Skin of body (tissue), 2 donors: Measurements from ENCODE around the gene ILKAP. TPM values are rescaled to one million over a fixed set of nuclear protein-coding genes. Genes with fewer than 3 reads are reported as not detected.

Experiments used
- DNase-seq: peaks from one replicate; lab custom pipeline; 2025; lab: John Stamatoyannopoulos, UW
- total RNA-seq: library from RNA; depleted of rRNA; stranded (reverse); fragments of >200 nt; gene quantifications from one replicate; pipeline ENCODE4 v1.2.3, GENCODE V29; 2014

The ILKAP gene
- total RNA-seq, 1 donor from 2014 or later, result 38.4 TPM

DNA sequence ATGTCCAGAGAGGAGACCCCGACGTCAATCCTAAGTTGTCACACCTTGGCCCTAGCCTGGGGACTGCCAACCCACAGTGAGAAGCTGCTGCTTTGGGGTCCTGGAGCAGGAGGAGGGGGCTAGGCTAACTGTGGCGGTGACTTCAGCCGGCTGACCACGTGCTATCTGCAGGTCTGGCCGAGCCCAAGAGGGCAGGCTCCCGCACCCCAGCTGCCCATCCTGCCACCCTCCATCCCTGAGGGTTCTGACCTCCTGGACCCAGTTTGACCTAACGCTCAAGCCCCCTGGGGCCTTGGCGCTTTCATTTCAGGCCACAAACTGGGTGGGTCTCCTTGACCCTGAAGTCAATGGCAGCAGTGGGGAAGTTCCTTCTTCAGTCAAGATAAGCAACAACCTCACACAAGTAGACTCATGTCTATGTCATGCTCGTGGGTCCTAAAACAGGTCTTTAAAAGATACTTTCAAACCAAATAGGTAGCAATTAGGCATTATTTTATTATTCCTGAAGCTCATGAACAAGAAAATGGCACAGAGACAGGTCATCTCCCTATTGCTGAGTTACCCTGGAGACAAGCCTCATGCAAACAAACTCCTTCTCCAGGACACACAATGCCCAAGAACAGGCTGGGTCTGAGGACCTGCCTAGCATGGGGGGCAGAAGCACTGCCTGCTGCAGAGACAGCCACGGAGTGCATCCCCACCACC lies 34.1 kb upstream of the ILKAP start:
- no peak for DNase-seq

DNA sequence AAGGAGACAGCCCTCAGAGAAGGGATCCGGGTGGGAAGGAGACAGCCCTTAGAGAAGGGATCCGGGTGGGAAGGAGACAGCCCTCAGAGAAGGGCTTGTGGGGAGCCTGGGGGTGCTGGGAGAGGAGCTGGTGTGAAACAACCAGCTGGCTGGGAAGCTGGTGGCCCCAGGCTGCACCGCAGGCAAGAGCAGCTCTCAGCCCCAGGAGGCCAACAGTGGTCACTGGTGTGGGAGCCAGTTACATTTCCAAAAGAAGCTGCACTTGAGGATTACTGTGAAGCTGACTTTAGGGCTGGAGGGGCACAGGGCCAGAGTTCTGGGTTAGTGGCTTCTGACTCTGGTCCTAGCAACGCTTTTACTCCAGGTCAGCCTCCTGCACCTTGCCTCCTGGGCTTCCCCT lies 33.1 kb upstream of the ILKAP start:
- DNase-seq, result no peak

DNA sequence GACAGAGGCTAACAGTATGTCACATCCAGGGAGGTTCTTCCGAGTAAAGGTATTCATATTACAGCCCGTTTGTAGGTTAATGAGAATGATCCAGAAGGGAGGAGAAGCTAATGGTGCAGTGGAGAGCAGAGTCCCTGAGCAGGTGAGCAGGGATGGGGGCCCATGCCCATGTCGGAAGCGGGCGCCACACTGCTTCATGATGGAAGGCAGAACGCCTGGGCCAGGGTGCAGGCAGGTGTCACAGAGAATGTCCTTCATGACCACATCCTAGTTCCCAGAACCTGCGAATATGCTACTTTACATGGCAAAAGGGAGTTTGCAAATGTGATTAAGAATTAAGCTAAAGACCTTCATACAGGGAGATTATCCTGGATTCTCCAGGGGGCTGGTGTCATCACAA lies 32.4 kb upstream of the ILKAP start:
- no peak for DNase-seq

DNA sequence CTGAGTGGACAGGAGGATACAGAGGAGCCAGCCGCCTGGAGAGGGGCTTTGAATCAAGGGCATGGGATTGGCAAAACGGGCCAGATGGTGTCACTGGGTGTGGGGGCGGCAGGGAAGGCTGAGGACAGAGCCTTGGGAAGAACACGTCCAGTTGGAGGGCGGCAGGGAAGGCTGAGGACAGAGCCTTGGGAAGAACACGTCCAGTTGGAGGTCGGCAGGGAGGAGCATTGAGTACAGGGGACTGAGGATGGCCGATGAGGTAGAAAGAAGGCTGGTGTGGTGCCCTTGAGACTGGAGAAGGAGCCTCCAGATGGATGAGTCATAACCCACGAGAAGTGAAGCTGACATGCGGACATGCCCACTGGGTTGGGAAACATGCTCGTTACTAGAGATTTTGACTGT lies 31.8 kb upstream of the ILKAP start:
- DNase-seq, result no peak

DNA sequence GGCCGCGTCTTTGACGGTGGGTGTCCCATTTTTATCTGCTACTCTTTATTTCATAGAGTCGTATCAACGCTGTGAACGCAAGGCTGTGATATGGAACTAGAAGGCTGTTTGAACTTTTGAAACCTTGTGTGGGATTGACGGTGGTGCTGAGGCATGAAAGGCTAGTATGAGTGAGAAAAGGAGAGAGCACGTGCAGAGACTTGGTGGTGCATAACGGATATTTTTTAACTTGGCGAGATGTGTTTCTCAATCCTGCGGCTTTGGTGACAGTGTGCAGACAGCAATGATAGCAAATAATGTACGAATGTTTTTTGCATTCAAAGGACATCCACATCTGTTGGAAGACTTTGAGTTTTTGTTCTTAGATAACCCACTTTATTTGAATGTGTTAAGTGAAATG lies 30.1 kb upstream of the ILKAP start:
- DNase-seq, result no peak

DNA sequence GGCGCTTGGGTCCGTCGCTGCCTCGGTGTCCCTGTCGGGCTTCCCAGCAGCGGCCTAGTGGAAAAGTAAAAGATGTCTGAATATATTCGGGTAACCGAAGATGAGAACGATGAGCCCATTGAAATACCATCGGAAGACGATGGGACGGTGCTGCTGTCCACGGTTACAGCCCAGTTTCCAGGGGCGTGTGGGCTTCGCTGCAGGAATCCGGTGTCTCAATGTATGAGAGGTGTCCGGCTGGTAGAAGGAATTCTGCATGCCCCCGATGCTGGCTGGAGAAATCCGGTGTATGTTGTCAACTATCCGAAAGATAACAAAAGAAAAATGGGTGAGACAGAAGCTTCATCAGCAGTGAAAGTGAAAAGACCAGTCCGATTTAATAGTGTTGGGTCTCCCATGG lies 28.3 kb upstream of the ILKAP start:
- DNase-seq, result no peak

DNA sequence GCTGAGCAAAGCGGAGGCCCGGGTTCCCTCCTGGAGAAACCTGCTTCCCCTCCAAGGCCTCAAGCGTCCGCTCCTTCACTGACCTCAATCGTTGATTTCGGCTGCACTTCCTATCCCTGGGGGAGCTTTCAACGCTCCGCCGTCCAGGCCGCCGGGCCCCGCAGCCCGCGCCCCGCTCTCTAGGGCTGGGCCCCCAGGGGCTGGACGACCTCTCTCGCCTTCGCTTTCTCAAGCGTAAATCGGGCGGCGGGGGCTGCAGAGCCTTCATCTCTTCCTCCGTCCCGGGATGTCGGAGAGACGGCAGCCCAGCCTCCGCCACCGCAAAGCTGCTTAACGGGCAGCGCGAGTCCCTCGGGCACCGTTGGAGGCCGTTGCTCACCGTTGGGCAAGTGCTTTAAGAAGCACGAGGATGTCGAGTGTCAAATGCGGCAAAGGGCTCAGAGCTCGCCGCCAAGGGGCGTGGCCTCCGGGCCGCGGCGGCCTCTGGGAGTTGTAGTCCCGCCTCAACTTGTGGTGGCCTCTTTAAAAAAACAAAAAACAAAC lies 27.8 kb upstream of the ILKAP start:
- peak; percentile 35 for DNase-seq

DNA sequence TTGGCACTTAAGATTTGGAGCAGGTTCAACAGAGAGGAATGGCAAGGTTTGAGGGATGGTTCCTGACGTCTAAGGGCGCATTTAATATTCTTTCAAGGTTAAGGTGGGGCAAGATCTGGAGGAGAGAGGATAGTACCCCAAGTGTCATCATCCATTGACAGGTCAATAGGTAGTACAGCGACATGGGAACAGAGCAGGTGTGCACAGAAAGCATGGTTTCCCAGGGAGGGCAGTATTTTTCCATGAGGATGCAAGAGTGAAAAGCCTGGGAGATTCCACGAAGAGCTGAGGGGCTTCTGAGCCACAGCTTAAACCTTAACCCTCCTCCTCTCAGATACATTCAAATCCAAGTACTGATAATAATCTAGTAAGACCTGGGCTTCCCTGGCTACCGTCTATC lies 27.2 kb upstream of the ILKAP start:
- no peak for DNase-seq

DNA sequence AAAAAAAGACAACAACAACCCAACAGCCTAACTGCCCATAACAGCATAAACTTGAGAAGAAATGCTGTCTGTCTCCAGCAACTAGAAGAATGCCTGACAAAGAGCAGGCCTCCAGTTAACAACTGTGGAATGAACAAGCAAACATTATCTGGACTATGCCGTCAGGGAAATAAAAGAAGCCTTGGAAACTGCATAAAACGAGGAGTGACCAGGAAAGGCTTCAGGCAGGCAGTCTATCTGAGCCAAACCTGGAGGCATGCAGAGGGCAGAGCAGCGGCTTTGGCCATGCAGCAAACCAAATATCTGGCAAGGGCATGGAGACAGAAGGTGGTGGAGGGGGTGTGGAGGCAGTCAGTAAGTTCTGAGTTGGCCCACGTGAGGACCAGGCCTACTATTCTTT lies 25.2 kb upstream of the ILKAP start:
- no peak for DNase-seq

DNA sequence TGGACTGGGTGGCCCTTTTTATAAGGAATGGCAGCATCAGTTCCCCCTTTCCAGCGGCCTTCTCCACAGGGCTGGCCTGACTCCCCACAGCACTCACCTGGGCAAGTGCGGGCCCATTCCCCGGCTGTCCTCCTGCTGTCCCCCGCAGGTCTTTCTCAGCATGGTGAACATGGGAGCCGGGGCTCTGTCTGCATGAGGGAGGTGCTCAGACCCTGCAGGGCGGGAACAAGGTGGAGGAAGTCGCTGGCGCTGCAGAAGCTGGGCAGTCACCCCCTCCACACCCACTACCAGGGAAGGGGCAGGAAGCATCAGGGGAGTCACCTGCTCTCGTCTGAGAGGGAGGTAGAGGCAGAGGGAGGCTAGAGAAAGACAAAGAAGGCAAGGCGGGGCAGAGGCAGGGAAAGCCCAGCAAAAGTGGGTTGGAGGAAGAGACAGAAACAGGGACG lies 24.1 kb upstream of the ILKAP start:
- no peak for DNase-seq

DNA sequence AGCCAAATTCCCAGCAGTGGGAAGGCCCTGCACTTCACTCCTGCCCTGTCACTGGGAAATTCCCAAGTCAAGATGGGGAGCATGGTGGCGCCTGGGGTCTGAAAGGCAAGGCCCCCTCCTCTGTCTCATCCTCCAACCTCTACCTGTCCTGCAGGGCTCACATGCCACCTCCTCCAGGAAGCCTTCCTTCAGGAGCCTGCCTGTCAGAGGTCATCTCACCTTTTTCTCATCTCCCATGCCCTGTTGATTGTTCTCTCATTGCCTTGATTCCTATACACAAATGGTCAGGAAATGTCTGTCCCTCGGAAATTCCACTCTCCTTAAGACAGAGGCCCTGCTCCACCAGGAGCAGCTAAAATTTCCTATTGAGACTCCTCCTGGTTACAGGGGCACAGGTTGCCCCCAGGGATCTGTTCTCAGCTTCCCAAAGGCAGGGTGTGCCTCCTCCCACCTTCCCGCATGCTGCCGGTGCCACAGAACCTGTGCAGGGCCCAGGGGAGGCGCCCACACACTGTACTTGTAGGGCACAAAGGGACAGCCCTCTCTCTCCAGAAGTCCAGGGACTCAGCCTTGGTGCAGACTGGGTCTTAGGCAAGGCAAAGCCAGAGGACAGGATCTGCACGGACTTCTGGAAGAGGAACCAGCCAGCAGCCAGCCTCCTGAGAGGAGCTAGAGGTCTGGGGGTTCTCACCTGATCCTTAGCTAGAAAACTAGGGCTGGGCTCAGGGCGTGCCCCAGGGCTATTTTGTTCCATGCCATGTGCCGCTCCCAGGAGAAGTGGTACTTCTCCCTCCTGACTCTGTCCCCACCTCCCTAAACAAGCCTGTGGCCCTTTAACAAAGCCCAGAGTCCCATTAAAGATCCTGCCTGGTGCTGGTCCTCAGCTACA lies 23.4 kb upstream of the ILKAP start:
- no peak for DNase-seq

DNA sequence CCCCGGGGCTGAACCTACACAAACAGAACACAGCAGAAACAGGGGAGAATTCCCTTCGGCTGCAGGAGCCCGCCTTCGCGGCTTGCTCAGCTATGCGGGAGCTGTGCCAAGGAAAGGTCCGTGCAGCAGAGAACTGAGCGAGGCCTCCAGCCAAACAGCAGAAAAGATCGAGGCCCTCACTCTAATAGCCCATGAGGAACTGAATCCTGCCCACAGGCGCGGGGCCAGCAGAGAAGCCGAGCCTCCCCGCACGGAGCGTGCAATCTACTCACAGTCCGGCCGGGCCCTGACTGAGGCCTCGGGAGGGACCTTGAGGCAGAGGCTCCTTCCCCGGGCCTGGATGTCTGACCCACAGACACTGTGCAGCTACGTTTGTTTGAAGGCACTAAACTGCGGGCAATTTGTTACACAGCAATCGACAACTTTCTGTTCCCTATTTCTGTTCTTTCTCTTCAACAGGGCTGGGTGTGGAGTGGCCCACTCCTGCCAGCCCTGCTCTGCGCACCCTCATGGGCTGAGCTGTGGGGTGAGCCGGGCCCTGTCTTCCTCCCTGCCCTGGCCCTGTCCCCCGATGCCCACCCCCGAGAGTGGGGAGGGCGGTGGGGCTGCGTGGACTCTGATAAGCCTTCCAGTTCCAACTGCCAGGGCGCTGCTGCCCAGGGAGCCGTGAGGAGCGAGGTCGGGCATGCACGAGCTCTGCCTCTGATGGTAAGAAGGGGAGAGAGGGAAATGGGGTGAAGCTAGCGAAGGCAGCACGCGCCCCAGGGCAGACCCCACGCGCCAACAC lies 22.6 kb upstream of the ILKAP start:
- no peak for DNase-seq

DNA sequence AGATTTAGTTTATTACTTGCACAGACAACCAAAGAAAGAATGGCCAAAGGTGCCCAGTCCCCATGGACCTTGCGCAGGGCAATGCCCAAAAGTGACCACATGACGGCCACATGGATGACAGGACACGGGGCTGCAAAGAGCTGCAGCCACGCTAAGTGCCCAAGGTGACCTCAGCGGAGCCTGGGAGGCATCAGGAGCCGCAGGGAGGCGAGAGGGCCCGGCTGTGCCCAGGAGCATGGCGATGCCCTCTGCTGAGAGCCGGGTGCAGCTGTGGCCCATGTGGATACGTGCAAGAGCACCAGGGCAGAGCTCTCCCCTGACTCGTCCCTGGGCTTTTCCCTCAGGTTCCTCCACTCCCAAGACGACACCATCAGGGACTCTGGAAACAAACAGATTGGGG lies 21.6 kb upstream of the ILKAP start:
- DNase-seq, result no peak

DNA sequence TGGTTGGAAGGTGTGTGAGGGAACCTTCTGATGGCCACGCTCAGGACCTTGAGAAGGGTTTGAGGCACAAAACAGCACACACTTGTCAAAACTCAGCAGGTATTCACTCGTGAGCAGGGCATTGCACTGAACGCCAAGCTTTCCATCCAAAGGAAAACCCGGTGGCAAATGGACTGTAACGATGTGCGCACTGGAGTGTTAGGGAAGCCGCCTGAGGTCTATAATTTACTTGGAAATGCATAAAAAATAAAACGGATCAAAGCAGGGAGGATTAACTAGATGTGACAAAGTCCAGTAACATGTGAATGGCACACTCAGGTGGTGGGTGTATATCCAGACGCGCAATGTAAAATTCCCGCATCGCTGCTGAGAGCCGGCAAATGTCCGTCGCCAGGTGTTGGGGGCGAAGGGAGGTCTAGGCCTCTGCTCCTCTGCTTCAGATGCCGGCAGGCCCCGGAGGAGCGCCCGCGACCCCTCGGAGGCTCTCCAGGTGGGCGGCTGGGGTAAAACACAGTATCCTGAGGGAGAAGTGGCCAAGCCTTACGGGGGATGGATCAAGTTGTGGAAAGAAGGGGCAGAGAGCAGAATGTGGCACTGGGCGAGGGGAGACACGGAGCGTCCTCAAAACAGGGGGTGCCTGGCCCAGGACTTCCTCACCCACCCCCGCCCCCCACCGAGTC lies 21.0 kb upstream of the ILKAP start:
- DNase-seq, result no peak

DNA sequence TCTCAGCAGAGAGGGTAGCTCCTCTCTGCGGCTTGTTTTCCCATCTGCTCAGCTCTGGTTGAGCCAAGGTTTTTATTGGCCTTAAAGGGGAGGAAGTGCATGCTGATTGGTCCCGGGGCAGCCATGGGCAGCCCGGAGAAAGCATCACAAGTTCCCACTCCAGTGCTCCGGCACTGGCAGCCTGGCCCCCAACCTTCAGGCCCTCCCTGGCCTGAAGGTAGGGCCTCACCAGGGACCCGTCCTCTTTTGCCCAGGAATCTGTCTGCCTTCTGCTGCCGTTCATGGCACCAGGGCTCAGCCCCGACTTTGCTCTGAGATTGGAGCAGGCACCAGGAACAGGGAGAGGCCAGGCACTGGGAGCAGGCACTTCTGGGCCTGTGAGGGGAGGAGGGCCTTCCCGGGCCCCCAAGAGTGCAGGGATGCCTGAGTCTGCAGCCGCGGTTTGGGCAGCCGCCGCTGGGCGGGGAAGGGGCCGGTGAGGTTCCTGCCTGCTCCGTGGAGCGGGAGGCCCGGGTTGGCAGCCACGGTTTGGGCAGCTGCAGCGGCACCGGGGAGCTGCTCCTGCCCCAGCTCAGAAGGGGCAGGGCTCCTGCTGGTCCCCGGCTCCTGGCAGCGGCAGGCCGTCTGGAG lies 17.5 kb upstream of the ILKAP start:
- no peak for DNase-seq

DNA sequence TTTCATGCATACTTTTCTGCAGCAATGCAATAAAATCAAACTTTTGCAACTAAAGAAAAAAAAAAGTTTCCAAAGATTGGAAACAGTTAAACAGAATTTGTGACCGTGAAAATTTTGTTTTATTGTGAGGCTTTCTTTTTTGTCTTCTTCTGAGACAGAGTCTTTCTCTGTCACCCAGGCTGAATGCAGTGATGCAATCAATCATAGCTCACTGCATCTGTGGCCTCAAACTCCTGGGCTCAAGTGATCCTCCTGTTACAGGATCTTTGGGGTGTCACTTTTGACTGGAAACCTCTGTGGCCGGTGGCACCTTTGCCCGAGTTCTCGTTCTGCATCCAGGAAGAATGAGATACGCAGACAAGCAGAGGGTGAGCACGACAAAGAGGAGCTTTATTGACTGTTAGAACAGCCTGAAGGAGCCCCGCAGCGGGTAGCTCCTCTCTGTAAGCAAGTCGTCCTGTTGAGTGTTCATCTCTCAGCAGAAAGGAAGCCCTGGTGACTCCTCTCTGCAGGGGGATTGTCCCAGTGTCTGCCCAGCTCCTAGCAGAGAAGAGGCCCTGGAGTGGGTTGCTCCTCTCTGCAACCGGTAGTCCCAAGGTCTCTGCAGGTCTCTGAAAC lies 16.9 kb upstream of the ILKAP start:
- DNase-seq, result no peak

DNA sequence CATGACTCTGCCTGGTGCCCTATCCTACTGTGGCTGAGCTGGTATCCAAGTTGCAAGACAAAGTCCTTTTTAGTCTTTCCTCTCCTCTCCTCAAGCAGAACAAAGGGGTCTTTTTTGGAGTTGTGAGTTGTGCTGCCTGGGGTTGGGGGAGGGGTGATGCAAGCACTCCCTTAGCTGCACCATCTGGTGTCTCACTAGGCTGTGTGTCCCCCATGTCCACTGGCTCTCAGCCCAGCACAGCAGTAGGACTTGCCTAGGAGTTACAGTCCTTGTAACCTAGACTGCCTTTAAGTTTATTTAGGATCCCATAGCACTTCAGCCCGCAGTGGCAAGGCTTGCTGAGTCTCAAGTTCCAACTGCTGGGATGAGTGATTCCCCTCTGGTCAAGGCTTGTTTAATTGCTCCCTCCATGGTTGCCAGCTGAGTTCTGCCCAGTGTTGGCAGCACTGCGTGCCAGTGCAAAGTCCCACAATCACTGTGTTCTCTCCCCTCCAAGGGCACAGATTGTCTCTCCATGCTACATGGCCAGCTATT lies 13.2 kb upstream of the ILKAP start:
- DNase-seq, result peak; percentile 23

DNA sequence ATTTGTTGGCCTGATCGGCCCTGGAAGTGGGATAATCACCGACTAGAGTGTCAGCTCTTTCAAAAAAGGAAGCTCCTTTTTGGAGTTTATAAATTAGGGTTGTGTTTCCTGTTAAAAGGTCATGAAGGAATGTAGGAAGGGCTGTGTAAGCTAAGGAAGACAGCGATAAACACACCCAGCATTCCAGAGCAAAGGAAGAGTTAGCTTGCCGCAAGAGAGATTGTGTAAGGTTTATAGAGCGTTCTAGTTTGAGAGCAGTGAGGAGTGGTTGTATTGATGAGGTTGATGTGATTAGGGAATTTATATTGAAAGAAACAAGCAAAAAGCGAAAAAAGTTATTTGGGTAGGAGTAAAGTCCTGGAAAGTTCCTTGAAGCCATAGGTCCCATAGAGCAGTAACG lies 3.5 kb upstream of the ILKAP start:
- DNase-seq, result no peak

DNA sequence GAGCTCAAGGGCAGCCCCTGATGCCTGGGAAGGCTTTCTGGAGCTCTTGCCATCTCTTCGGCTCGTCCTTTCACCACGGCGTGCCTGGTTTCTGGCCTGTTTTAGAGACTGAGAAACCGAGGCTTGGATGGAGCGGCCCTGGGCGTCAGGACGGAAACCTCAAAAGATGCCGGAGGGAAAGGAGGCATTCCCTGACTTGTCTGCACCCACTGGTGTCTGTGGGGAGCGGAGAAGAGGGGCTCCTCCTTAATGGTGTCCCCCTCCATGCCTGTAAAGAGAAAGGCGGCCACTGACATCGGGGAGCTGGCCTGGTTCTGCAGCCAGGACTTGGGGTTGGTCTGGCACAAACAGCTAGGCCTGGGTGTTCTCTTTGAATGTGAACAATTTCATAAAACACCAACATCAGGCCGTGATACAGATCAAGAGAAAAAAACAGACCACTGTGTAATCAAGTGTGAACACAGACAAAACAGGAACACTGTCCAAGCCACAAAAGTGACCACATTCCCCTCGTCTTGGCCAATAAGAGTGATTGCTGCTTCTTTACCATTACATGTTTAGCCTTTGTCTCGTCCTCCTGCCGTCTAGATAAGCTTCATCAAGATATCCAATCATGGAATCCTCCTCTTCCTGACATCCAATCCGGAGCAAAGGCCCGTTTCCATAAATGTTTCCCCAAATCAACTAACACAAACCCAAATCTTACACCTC lies 633 bp upstream of the ILKAP start:
- no peak for DNase-seq
